GM12878 (cell line): ENCODE data around the gene COL15A1. TPM values are rescaled to one million over a fixed set of nuclear protein-coding genes. Genes with fewer than 3 reads are reported as not detected.

ENCODE experiments used
- ATAC-seq: fragments of 200-7000 bp; cut with Tn5 transposase; 3 replicates; pipeline ENCODE4 v1.9.1; 2020; ENCODE audit warnings: mild to moderate bottlenecking, moderate library complexity
- BruUV-seq: library from RNA; stranded (reverse); fragments of 400-500 nt; replicated peaks from 2 replicates; lab custom pipeline; 2021; lab: Mats Ljungman, UMichigan
- CTCF ChIA-PET: fragments of 300-600 bp; sonication (Branson Sonifier 250); formaldehyde crosslinking; extraction: SDS; loops from one replicate; lab custom pipeline; 2021; ENCODE audit warnings: inconsistent platforms; lab: Yijun Ruan, JAX
- POLR2A ChIA-PET: fragments of 350-600 bp; formaldehyde crosslinking; extraction: SDS; loops from one replicate; lab custom pipeline; 2021; ENCODE audit warnings: inconsistent platforms; lab: Charles Lee
- RAD21 ChIA-PET: fragments of 300-600 bp; sonication (Branson Sonifier 250); formaldehyde crosslinking; loops from one replicate; lab custom pipeline; 2023; ENCODE audit warnings: antibody characterized with exemption; ENCODE audit not compliant: unreplicated experiment; lab: Charles Lee
- SMC1A ChIA-PET: fragments of 300-600 bp; sonication (Branson Sonifier 250); formaldehyde crosslinking; loops from one replicate; lab custom pipeline; 2023; ENCODE audit not compliant: unreplicated experiment, uncharacterized antibody; lab: Charles Lee
- DNase-seq: peaks from one replicate; pipeline ENCODE4 v3.0.0-alpha.2; 2011; ENCODE audit warnings: low read depth, low spot score
- FAIRE-seq: peaks from 3 replicates; lab custom pipeline; 2011; peaks lifted over from hg19 to GRCh38; lab: Jason Lieb, UNC
- H2AFZ ChIP-seq: 2 replicates; pipeline ENCODE4 v1.6.0; 2011; ENCODE audit warnings: low read depth, low read length, control low read depth; ENCODE audit not compliant: control insufficient read depth
- H3K27ac ChIP-seq: 2 replicates; pipeline ENCODE4 v1.5.1; 2011; ENCODE audit warnings: control low read depth; ENCODE audit not compliant: control insufficient read depth, insufficient read depth
- H3K27me3 ChIP-seq, 2 experiments: replicated peaks in 1 of 2; 2 replicates each; pipeline versions ENCODE4 v1.6.0 to v1.6.1; 2011; ENCODE audit warnings: low read length in 1 of 2; ENCODE audit not compliant: control insufficient read depth in 2 of 2, insufficient read depth in 2 of 2
- H3K36me3 ChIP-seq, 2 experiments: 2 replicates each; pipeline ENCODE4 v1.5.1; 2011; ENCODE audit warnings: low read length in 1 of 2; ENCODE audit not compliant: control insufficient read depth in 2 of 2, insufficient read depth in 2 of 2
- H3K4me1 ChIP-seq: 2 replicates; pipeline ENCODE4 v1.6.1; 2011; ENCODE audit warnings: mild to moderate bottlenecking, low read length, moderate library complexity, mixed read lengths; ENCODE audit not compliant: control insufficient read depth, insufficient read depth
- H3K4me2 ChIP-seq: 2 replicates; pipeline ENCODE4 v1.6.0; 2011; ENCODE audit warnings: control low read depth; ENCODE audit not compliant: control insufficient read depth, insufficient read depth
- H3K4me3 ChIP-seq: fragments of 200-600 bp; sonication (generic); 2 replicates; pipeline ENCODE4 v1.5.1; 2016
- H3K79me2 ChIP-seq: 2 replicates; pipeline ENCODE4 v1.6.0; 2011; ENCODE audit warnings: low read length; ENCODE audit not compliant: control insufficient read depth, insufficient read depth
- H3K9ac ChIP-seq: 2 replicates; pipeline ENCODE4 v1.8.0; 2011; ENCODE audit warnings: low read length, control low read depth, mixed read lengths; ENCODE audit not compliant: control insufficient read depth, insufficient read depth
- H3K9me3 ChIP-seq: replicated peaks from 3 replicates; pipeline ENCODE4 v1.5.1; 2011; ENCODE audit warnings: mild to moderate bottlenecking, low read length; ENCODE audit not compliant: control insufficient read depth, insufficient read depth
- H4K20me1 ChIP-seq: 2 replicates; pipeline ENCODE4 v1.6.0; 2011; ENCODE audit not compliant: control insufficient read depth, insufficient read depth
- ATF7 ChIP-seq: fragments of 450-650 bp; IDR thresholded peaks from 2 replicates; pipeline ENCODE4 v1.6.1; 2016; ENCODE audit warnings: low read depth, mild to moderate bottlenecking
- CEBPB ChIP-seq, 2 experiments: fragments of 150-350 bp in 1 of 2; IDR thresholded peaks; 2 replicates each; pipeline ENCODE4 v1.6.1; 2012 to 2014; ENCODE audit warnings: low read depth in 2 of 2, low read length in 2 of 2, borderline replicate concordance in 1 of 2, inconsistent platforms in 1 of 2
- CREB1 ChIP-seq: IDR thresholded peaks from 2 replicates; pipeline ENCODE4 v1.6.1; 2012; ENCODE audit warnings: low read depth, mild to moderate bottlenecking, inconsistent platforms
- DPF2 ChIP-seq: fragments of 450-650 bp; IDR thresholded peaks from 2 replicates; pipeline ENCODE4 v1.6.1; 2017; ENCODE audit warnings: mild to moderate bottlenecking
- EP300 ChIP-seq, 2 experiments: fragments of 150-350 bp in 1 of 2; IDR thresholded peaks; 2 replicates each; pipeline ENCODE4 v1.6.1; 2011 to 2012; ENCODE audit warnings: low read depth in 2 of 2, low read length in 2 of 2, borderline replicate concordance in 1 of 2, improper control_type of control experiment in 1 of 2, inconsistent platforms in 1 of 2; ENCODE audit not compliant: control insufficient read depth in 1 of 2
- EZH2 ChIP-seq: IDR thresholded peaks from 2 replicates; pipeline ENCODE4 v1.6.1; 2012; ENCODE audit warnings: low read depth, mild to moderate bottlenecking, control low read depth, inconsistent platforms, low read length, borderline replicate concordance; ENCODE audit not compliant: control insufficient read depth
- FOXM1 ChIP-seq: IDR thresholded peaks from 2 replicates; pipeline ENCODE4 v1.6.1; 2012; ENCODE audit warnings: low read depth, mild to moderate bottlenecking, inconsistent platforms, low read length, moderate library complexity
- KAT2A ChIP-seq: conservative IDR thresholded peaks from 2 replicates; pipeline ENCODE4 v1.6.1; 2011; ENCODE audit warnings: low read depth, low read length; ENCODE audit not compliant: control insufficient read depth
- LARP7 ChIP-seq: fragments of 450-650 bp; IDR thresholded peaks from 2 replicates; pipeline ENCODE4 v1.6.1; 2017; ENCODE audit warnings: mild to moderate bottlenecking
- NFXL1 ChIP-seq: fragments of 450-650 bp; IDR thresholded peaks from 2 replicates; pipeline ENCODE4 v1.6.1; 2017; ENCODE audit warnings: antibody characterized with exemption, mild to moderate bottlenecking, borderline replicate concordance
- RCOR1 ChIP-seq: conservative IDR thresholded peaks from 2 replicates; pipeline ENCODE4 v1.6.1; 2012; ENCODE audit warnings: low read depth, low read length, improper control_type of control experiment
- SMC3 ChIP-seq: IDR thresholded peaks from 2 replicates; pipeline ENCODE4 v1.6.1; 2011; ENCODE audit warnings: low read length, improper control_type of control experiment, borderline replicate concordance
- TARDBP ChIP-seq: IDR thresholded peaks from 2 replicates; pipeline ENCODE4 v1.6.1; 2016; ENCODE audit warnings: borderline replicate concordance
- WGBS: methylation state at CpG from one replicate; pipeline ENCODE4 v1.1.6; 2016; ENCODE audit warnings: low lambda C conversion rate; ENCODE audit not compliant: insufficient replicate concordance, insufficient coverage; ENCODE audit errors: missing lambda C conversion rate; 5-methylcytosine and 5-hydroxymethylcytosine counted together
- in situ Hi-C: fragments of 300-500 bp; cut with MboI; formaldehyde crosslinking; loops from 9 replicates; pipeline ENCODE4 v1.14.3; 2018; ENCODE audit warnings: mixed read lengths
- intact Hi-C: fragments of 100-400 bp; cut with micrococcal nuclease; formaldehyde crosslinking; loops from one replicate; pipeline ENCODE4 v1.14.2; 2022; ENCODE audit not compliant: unreplicated experiment
- polyA plus RNA-seq, 11 experiments: library from polyadenylated mRNA; depleted of rRNA in 4 of 11; unstranded in 6 of 11; stranded (reverse) in 5 of 11; fragments of >200 nt; fragmentation: Nextera tagmentation in 4 of 11; fragmentation: Illumina TruSeq in 1 of 11; extraction: Ambion mirVana in 4 of 11; extraction: Trizol in 1 of 11; gene quantifications; 1 replicate in 1 of 11; 2 replicates in 10 of 11; pipeline versions ENCODE4 v1.2.1 to v1.2.3, GENCODE V29; 2011 to 2016; ENCODE audit warnings: inconsistent platforms in 2 of 11, missing spikeins in 2 of 11, low read depth in 1 of 11
- total RNA-seq, 4 experiments: library from RNA; depleted of rRNA in 3 of 4; stranded (reverse); fragments of >200 nt in 3 of 4; fragmentation: Illumina TruSeq in 1 of 4; extraction: Trizol in 1 of 4; gene quantifications; 2 replicates each; pipeline versions ENCODE4 v1.2.1 to v1.2.3, GENCODE V29; 2013 to 2021
- TF ChIP-seq, protein P1 (sequence below): fragments of 450-650 bp; IDR thresholded peaks from 2 replicates; pipeline ENCODE4 v1.6.1; 2016; ENCODE audit warnings: mild to moderate bottlenecking, moderate library complexity, borderline replicate concordance
- TF ChIP-seq, protein P2 (sequence below): IDR thresholded peaks from 2 replicates; pipeline ENCODE4 v1.6.1; 2012; ENCODE audit warnings: low read depth, low read length, improper control_type of control experiment
- TF ChIP-seq, protein P3 (sequence below): IDR thresholded peaks from 2 replicates; pipeline ENCODE4 v1.6.1; 2012; ENCODE audit warnings: mild to moderate bottlenecking, low read depth, low read length

Gene COL15A1
- total and polyA plus RNA-seq, 10 of the 15 experiments (the other 5 are each of a cell fraction or from before 2014, with no cell fraction given), result 0.01 to 0.28 (median 0.06) TPM; not detected in 2

DNA sequence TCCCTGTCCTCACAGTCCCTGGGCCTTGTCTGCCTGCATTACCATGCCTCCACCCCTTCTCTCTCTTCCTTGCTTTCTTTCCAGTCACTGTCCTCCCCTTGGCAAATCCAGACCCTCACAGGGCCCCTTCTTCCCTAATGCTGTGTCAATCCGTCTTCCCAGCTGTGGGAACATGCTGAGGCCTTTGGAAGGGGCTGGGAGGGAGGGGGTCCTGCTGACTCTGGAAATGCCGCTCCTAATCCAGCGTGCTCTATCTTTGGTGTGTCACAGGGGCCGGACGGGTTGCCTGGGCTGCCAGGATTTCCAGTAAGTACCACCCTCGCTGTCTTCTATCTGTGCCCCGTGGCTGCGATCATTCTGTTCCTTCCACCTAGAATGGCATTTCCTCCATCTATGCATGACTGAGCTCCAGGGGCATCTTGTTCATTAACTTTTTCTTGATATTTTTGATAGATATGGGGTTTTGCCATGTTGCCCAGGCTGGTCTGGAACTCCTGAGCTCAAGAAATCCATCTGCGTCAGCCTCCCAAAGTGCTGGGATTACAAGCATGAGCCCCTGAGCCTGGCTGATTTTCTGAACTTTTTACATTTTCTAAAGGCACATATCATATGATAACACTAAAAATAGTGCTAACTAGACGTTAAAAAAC, 96.7 kb downstream of the COL15A1 start:
- no peak overlapping the region for H3K4me2 ChIP-seq
- H3K9ac ChIP-seq, result no peak overlapping the region
- ChIA-PET SMC1A (no interaction called here), CTCF (no interaction called here), RAD21 (interaction anchor here (1.0 kb wide), 1 partner anchor 64 kb away, joined by 3 read pairs; the partner anchor contains the start of gene TGFBR1), POLR2A (no interaction called here)
- no peak overlapping the region for H2AFZ ChIP-seq
- WGBS, result 46% methylated on average over 10 of the region's 10 CpGs
- H3K4me3 ChIP-seq, result no peak overlapping the region
- H3K79me2 ChIP-seq, result no peaks in the 10 kb centered on the region
- intact Hi-C loops (no loop called here), in situ Hi-C loops (no loop called here)
- H3K27me3 ChIP-seq, result no peaks in the 10 kb centered on the region
- no peak for FAIRE-seq
- TF ChIP-seq, protein P1, sequence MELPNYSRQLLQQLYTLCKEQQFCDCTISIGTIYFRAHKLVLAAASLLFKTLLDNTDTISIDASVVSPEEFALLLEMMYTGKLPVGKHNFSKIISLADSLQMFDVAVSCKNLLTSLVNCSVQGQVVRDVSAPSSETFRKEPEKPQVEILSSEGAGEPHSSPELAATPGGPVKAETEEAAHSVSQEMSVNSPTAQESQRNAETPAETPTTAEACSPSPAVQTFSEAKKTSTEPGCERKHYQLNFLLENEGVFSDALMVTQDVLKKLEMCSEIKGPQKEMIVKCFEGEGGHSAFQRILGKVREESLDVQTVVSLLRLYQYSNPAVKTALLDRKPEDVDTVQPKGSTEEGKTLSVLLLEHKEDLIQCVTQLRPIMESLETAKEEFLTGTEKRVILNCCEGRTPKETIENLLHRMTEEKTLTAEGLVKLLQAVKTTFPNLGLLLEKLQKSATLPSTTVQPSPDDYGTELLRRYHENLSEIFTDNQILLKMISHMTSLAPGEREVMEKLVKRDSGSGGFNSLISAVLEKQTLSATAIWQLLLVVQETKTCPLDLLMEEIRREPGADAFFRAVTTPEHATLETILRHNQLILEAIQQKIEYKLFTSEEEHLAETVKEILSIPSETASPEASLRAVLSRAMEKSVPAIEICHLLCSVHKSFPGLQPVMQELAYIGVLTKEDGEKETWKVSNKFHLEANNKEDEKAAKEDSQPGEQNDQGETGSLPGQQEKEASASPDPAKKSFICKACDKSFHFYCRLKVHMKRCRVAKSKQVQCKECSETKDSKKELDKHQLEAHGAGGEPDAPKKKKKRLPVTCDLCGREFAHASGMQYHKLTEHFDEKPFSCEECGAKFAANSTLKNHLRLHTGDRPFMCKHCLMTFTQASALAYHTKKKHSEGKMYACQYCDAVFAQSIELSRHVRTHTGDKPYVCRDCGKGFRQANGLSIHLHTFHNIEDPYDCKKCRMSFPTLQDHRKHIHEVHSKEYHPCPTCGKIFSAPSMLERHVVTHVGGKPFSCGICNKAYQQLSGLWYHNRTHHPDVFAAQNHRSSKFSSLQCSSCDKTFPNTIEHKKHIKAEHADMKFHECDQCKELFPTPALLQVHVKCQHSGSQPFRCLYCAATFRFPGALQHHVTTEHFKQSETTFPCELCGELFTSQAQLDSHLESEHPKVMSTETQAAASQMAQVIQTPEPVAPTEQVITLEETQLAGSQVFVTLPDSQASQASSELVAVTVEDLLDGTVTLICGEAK, result no peak
- TF ChIP-seq EZH2 (no peak), CREB1 (no peak), KAT2A (no peak), RCOR1 (no peak), NFXL1 (no peak), DPF2 (no peak), EP300 (IDR thresholded peaks at IDR 0.05; ENCODE audit: borderline replicate concordance in 1 of 2, control insufficient read depth in 1 of 2, low read depth in 2 of 2, low read length in 2 of 2) (no peak), TARDBP (no peak), FOXM1 (no peak), CEBPB (IDR thresholded peaks at IDR 0.05; ENCODE audit: borderline replicate concordance in 1 of 2, low read depth in 2 of 2, low read length in 2 of 2) (no peak), SMC3 (no peak), ATF7 (no peak), LARP7 (no peak)
- TF ChIP-seq, protein P2, sequence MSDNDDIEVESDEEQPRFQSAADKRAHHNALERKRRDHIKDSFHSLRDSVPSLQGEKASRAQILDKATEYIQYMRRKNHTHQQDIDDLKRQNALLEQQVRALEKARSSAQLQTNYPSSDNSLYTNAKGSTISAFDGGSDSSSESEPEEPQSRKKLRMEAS, result no peak
- TF ChIP-seq, protein P3, sequence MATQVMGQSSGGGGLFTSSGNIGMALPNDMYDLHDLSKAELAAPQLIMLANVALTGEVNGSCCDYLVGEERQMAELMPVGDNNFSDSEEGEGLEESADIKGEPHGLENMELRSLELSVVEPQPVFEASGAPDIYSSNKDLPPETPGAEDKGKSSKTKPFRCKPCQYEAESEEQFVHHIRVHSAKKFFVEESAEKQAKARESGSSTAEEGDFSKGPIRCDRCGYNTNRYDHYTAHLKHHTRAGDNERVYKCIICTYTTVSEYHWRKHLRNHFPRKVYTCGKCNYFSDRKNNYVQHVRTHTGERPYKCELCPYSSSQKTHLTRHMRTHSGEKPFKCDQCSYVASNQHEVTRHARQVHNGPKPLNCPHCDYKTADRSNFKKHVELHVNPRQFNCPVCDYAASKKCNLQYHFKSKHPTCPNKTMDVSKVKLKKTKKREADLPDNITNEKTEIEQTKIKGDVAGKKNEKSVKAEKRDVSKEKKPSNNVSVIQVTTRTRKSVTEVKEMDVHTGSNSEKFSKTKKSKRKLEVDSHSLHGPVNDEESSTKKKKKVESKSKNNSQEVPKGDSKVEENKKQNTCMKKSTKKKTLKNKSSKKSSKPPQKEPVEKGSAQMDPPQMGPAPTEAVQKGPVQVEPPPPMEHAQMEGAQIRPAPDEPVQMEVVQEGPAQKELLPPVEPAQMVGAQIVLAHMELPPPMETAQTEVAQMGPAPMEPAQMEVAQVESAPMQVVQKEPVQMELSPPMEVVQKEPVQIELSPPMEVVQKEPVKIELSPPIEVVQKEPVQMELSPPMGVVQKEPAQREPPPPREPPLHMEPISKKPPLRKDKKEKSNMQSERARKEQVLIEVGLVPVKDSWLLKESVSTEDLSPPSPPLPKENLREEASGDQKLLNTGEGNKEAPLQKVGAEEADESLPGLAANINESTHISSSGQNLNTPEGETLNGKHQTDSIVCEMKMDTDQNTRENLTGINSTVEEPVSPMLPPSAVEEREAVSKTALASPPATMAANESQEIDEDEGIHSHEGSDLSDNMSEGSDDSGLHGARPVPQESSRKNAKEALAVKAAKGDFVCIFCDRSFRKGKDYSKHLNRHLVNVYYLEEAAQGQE, result no peak
- DNase-seq, result no peak
- no TSS peak for BruUV-seq
- H4K20me1 ChIP-seq, result no peaks in the 10 kb centered on the region
- H3K4me1 ChIP-seq, result no peaks in the 10 kb centered on the region
- no peak for ATAC-seq
- H3K9me3 ChIP-seq, result no peaks in the 10 kb centered on the region
- no peaks in the 10 kb centered on the region for H3K36me3 ChIP-seq
- H3K27ac ChIP-seq, result no peak overlapping the region
